ENCODE measurements around the gene CNR2. TPM values are rescaled to one million over a fixed set of nuclear protein-coding genes. Genes with fewer than 3 reads are reported as not detected.

The CNR2 gene
- total RNA-seq, 1 experiment from 2014 or later: not detected

GRCh38 chr1:23878668-23879067, 34.5 kb downstream of the CNR2 start:
- H3K36me3 Mint-ChIP-seq (ENCODE audit: insufficient read depth in 1 of 3, low read depth in 3 of 3): peaks cover 3 to 13% (median 6%) of the 10 kb centered on the region in 3 experiments
- H3K9me3 Mint-ChIP-seq: peaks cover 28% of the 10 kb centered on the region in 2 experiments
- H3K4me2 ChIP-seq (ENCODE audit: insufficient read depth, insufficient read length, low read length): no peak overlapping the region

More at GRCh38 chr1:23878668-23879067, 34.5 kb downstream of the CNR2 start:
- Histone ChIP-seq H3K56ac (ENCODE audit: insufficient read length, low read depth, low read length) (no peak overlapping the region), H4K8ac (replicated peaks; ENCODE audit: insufficient read length, low read depth, low read length) (no peak overlapping the region), H4K20me1 (ENCODE audit: control insufficient read depth, insufficient read depth, insufficient read length) (no peaks in the 10 kb centered on the region), H2BK15ac (ENCODE audit: low read depth, low read length) (no peak overlapping the region), H3K27ac (ENCODE audit: insufficient read length, low read depth, low read length) (no peak overlapping the region), H3K18ac (ENCODE audit: insufficient read length, low read depth, low read length) (no peak overlapping the region), H3K14ac (ENCODE audit: insufficient read depth, low read length) (no peak overlapping the region), H4K91ac (ENCODE audit: insufficient read length, low read depth, low read length) (no peak overlapping the region), H3T11ph (ENCODE audit: low read length) (no peak overlapping the region), H3K9ac (ENCODE audit: extremely low read depth, insufficient read length, low read length) (no peak overlapping the region), H2AFZ (ENCODE audit: low read length) (no peak overlapping the region), H3K79me2 (ENCODE audit: insufficient read depth, low read length) (no peaks in the 10 kb centered on the region), H2BK12ac (ENCODE audit: insufficient read length, low read depth, low read length) (no peak overlapping the region), H3K27me3 (ENCODE audit: insufficient read depth, low read length) (no peaks in the 10 kb centered on the region), H2BK20ac (ENCODE audit: low read depth, low read length, poor library complexity, severe bottlenecking) (no peak overlapping the region), H2BK5ac (ENCODE audit: insufficient read length, low read length) (no peak overlapping the region), H3K23me2 (ENCODE audit: insufficient read length, low read depth, low read length, poor library complexity, severe bottlenecking) (no peaks in the 10 kb centered on the region), H2AK5ac (ENCODE audit: insufficient read length, low read length) (no peak overlapping the region), H3K4ac (ENCODE audit: low read depth, low read length) (no peak overlapping the region), H3K23ac (ENCODE audit: insufficient read length, low read depth, low read length) (no peak overlapping the region), H4K5ac (ENCODE audit: insufficient read length, low read depth, low read length) (no peak overlapping the region), H3K9me3 (ENCODE audit: control insufficient read depth, low read depth, low read length) (peaks cover 4% of the 10 kb centered on the region), H2BK120ac (ENCODE audit: low read depth, low read length, poor library complexity, severe bottlenecking) (no peak overlapping the region), H3K4me1 (ENCODE audit: insufficient read depth, low read length) (no peaks in the 10 kb centered on the region), H3K79me1 (ENCODE audit: insufficient read depth, low read depth, low read length, poor library complexity, severe bottlenecking) (no peaks in the 10 kb centered on the region)
- Mint-ChIP-seq H3K27me3 (ENCODE audit: low read depth) (peaks cover 23% of the 10 kb centered on the region), H3K27ac (no peak overlapping the region), H3K4me3 (no peak overlapping the region), H3K4me1 (no peaks in the 10 kb centered on the region)
- DNase-seq: no peak
- no peak for TF ChIP-seq CTCF (conservative IDR thresholded peaks at IDR 0.05)
- WGBS (ENCODE audit: extremely low coverage, insufficient read length, low lambda C conversion rate): no CpG with 5 or more reads among the region's 1 CpG
